GM21447 (cell line): Measurements from ENCODE around the gene INPP5K.
"Not testable (repeated sequence)": the region's sequence is repeated elsewhere in the genome, so short reads cannot be mapped to it uniquely, and the experiment has no call there.

ENCODE experiments used
- ATAC-seq: cut with Tn5 transposase; IDR thresholded peaks from one replicate; pipeline ENCODE4 v1.9.1; 2021; ENCODE audit not compliant: unreplicated experiment

The INPP5K gene

DNA sequence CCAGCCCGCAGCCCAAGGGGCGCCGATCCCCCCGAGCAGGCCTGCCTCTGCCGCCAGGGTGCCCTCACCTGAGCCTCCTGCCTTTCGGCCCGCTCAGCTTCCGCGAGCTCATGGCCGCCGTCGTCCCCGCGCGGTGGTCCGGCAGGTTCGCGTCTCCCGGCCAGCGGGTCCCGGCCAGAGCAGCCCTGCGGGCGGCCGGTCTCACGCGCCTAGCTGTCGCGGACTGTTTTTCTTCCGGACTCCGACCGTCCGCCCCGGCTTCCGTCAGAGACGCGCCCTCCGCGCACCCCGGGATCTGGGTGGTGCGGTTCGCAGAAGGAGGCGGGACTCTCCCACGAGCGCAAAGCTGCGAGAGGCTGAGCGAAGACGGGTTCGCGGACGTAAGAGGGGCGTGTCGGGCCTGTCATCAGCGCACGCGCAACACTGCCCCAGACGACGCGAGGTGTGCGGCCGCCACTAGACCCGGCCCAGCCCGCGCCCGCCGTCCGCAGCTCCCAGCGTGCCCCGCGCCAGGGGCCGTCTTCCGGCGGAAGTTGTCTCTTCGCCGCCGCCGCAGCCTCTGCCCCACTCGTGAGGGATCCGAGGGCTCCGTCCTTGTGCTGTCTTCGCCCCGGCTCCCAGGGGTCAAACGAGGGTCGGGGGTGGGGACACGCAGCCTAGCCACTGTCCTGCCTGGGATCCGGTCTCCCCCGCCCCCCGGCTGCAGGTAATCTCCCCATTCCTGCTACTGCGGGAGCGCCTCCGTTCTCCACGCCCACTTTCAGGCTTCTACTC, at the start of gene INPP5K:
Gene INPP5K, minus strand, starts transcription at position 225 of the 774 bp plus-strand sequence. Its CDS starts 113 bp downstream, at position 112.
- peak; percentile 80 for ATAC-seq

DNA sequence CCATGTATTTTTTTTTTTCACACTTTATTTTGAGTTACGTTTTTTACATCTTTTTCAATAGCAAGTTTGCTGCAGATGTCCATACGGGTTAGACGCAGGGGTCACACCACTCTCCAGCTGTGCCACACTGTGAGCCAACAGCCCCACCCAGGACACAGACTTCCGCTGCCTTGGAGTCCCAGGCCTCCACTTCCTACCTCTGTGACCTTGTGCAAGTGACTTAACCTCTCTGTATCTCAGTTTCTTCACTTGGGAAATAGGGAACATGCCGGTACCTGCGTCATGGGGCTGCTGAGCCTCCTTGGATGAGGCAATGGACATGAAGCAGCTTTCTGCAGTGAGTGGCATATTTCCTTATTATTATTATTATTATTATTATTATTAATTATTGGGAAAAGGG, 49.5 kb upstream of the INPP5K start:
- no peak for ATAC-seq

DNA sequence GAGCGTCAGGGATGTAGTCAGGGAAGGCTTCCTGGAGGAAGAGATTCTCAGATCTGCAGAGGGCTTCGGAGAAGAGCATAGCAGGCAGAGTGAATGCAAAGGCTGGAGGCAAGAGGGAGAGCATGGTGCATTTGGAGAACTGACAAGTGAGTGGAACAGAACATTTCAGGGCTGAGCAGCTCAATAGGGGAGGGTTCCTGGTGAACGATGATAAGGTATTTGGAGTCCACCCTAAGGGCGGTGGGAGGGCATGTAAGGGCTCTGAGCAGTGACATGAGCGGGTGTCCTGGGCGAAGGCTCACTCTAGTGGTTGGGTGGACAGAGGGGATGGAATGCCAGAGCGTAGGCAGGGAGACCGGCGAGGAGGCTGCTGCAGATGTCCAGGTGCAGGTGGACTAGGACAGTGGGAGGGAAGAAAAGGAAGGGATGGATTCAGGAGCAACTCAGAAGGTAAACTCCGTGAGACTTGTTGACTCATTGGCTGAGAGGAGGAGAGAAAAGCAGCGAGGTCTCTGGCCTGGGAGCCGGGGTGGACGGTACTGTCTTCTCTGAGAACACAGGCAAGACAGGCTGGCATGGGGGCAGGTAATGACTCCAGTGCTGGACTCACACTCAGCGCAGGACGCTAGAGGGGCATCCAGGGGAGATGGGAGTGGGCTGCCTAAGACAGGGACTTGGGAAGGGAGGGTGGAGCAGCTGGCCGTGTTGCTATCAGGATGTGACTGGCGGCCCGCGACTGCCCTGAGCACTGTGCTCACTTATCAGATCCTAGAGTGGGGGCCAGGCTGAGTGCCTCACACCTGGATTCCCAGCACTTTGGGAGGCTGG, 47.6 kb upstream of the INPP5K start:
- ATAC-seq = no peak

- not testable (repeated sequence) for ATAC-seq
These were observed 47.0 kb upstream of the INPP5K start for GRCh38 chr17:1563471-1563785.

GRCh38 chr17:1562176-1562643, 45.8 kb upstream of the INPP5K start:
- ATAC-seq = peak; percentile 23

- ATAC-seq = peak; percentile 21
These were observed 45.2 kb upstream of the INPP5K start for GRCh38 chr17:1561420-1562175.

DNA sequence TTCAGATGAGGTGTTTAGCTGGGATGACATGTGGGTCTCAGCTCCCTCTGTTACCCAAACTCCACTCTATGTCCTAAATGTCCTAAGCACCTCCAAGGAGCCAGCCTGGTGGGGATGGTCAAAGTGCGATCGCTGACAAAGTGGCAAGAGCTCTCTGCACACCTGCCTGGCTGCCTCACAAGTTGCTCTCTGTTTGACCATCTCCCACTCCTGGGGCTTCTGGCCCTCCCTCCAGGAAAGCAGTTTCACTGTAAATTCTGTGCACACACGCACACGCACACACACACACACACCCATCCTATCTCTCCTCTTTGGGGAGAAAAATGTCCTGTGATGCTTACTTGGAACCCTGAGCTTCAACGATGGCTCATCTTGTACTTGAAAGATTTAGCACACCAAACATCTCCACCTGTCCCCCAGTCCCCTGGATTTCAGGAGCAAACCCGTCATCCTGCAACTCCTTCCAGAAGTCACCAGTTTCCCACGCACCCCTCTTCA, 44.5 kb upstream of the INPP5K start:
- ATAC-seq = no peak

GRCh38 chr17:1560101-1560857, 43.9 kb upstream of the INPP5K start:
- ATAC-seq = no peak

GRCh38 chr17:1559047-1560043, 42.9 kb upstream of the INPP5K start:
- ATAC-seq = no peak

- no peak for ATAC-seq
These were observed 42.0 kb upstream of the INPP5K start for GRCh38 chr17:1558401-1558800.

DNA sequence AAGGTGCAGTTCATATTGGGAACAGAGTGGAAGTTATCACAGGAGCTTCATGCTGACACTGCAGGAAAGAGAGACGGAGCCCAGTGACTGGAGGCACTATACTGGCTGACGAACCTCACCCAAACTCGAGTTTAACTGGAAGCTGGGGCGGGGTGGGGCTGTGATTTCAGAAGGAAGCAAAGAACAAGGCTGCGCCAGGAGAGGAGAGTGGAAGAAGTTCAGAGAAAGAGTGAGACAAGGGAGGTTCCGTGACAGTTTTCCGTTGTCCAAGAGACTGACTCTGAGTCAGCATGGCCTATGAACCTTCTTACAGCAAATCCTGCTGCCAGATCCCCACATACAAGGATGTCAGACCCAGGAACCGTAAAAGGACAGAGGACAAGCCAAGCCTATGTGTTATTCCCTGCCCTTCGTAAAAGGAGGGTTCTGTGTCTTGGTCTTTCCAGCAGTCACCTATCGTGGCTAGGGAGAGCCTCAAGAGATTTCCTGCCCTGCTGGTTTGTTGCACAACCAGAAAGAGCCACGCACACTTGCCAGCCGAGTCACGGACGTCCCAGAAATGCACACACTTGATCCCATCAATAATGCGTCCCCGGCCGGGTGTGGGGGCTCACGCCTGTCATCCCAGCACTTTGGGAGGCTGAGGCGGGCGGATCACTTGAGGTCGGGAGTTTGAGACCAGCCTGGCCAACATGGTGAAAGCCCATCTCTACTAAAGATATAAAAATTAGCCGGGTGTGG, 41.1 kb upstream of the INPP5K start:
- ATAC-seq = no peak

- ATAC-seq = no peak
These were observed 39.4 kb upstream of the INPP5K start for GRCh38 chr17:1555651-1556471.

DNA sequence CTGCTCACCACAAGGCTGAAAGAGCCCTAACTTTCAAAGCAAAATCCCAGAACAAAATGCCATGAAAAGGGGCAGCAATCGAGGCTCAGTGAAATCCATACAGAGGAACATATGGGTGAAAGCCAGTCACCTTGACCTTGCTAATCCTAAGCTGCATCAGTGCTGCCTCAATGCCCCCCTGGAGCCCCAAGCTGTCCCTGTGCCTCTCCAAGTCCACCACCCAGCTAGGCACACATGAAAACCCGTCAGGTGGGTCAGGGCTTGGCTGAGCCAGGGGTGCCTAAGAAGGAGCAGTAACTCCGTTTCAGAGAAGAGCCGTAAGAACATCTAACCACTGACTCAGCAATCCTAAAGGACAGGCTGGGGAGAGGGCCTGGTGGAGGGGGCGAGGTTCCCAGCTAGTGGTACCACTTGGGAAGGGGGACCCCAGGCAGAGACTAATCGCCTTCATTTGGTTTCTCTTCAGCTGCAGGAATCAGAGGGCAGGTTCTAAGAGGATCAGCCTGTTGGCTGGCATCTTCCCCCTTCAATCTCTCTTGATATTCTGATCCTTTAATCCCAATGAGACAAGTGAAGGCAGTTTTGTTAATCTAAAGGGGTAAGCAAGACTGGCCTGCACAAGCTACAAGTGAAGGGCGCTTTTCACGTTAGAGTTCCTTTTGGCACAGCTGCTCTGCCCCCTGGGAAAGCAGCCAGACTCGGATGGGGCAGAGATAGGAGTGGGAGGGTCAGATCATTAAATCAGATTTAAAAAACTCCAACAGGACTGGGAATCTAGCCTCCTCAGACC, 38.5 kb upstream of the INPP5K start:
- ATAC-seq = no peak

DNA sequence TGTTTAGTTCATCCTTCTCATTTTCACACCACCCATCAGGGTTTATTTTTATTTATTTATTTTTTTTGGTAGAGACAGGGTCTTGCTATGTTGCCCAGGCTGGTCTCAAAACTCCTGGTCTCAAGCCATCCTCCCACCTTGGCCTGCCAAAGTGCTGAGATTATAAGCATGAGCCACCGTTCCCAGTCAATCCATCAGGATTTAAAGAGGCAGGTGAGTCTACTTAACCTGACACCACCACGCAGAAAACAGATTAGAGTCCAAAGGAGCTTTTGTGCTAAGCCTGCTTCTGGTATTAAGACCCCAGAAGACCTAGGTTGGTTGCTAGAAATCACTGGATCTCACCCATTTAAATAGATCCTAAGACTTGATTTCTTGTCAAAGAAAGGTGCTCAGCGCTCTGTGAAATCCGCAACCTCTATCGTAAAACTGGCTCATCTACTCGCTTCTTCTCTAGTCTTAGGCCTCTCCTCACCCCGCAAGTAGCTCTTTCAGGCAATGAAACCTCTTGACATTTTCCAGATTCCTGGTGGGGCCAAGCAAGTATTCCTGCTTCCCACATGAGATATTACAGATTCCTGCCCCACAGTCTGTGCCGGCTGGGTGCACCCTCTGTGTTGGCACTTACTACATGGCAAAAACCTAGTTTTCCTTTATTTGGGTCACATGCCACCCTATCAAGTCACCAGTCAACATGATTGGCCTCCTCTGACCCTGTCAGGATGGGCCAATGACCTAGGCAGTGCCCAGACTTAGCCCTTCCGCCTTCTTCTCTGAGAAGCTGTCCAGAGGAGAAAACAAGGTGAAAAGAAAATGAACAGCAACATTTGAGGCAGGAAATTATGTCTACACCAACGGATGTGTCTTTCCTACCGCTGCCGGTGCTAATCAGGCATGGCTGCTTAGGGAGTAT, 37.2 kb upstream of the INPP5K start:
- ATAC-seq = no peak

- no peak for ATAC-seq
These were observed 36.5 kb upstream of the INPP5K start for GRCh38 chr17:1552932-1553331.

GRCh38 chr17:1551741-1552140, 35.3 kb upstream of the INPP5K start:
- ATAC-seq = no peak
